ENCODE measurements around the gene CNTN4. TPM values are rescaled to one million over a fixed set of nuclear protein-coding genes. Genes with fewer than 3 reads are reported as not detected.

Gene CNTN4
- total and polyA plus RNA-seq, 2 experiments from 2014 or later: 0.91 to 4.0 TPM

- Histone ChIP-seq H3K4me2 (no peak overlapping the region), H3K27me3 (ENCODE audit: insufficient read depth) (no peaks in the 10 kb centered on the region), H3F3A (replicated peaks; ENCODE audit: low read depth) (no peaks in the 10 kb centered on the region), H2AFZ (no peak overlapping the region), H3K27ac (ENCODE audit: low read depth) (no peak overlapping the region), H3K36me3 (ENCODE audit: insufficient read depth) (no peaks in the 10 kb centered on the region), H3K4me1 (ENCODE audit: insufficient read depth) (no peaks in the 10 kb centered on the region), H3K9me2 (ENCODE audit: insufficient read depth) (no peaks in the 10 kb centered on the region), H4K20me1 (replicated peaks; ENCODE audit: insufficient read depth) (no peaks in the 10 kb centered on the region), H3K4me3 (no peak overlapping the region), H3K79me2 (replicated peaks; ENCODE audit: insufficient read depth) (no peaks in the 10 kb centered on the region)
- Mint-ChIP-seq H3K4me1 (no peaks in the 10 kb centered on the region), H3K4me3 (no peak overlapping the region), H3K27ac (no peak overlapping the region), H3K36me3 (ENCODE audit: low read depth) (peaks cover 11% of the 10 kb centered on the region; the same call in 2 of the 3 replicates), H3K27me3 (ENCODE audit: insufficient read depth, low read depth, poor library complexity) (no peaks in the 10 kb centered on the region), H3K9me3 (peaks cover 95% of the 10 kb centered on the region)
- ATAC-seq: no peak
- no peak for DNase-seq (ENCODE audit: low spot score)
- TF ChIP-seq POLR2AphosphoS5 (IDR thresholded peaks at IDR 0.05; ENCODE audit: low read depth): no peak
Measured at GRCh38 chr3:2578560-2578959, 479.9 kb downstream of the CNTN4 start.

DNA sequence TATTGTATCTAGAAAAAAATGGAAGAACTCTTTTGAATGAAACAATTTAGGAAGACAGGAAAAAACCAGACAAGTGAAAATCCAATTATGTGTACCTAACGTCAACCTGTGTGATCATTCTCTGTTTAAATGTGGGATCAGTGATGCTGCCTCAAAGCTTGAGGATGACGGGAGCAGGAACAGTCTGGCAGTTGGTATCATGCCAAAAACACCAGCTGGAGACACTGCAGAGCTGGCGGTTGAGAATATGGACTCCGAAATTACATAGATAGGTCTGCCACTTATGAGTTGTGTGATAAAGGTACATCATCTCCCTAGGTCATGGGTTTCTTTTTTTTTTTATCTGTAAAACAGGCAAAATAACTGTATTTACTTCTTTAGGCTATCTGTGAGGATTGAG lies 480.5 kb downstream of the CNTN4 start:
- Histone ChIP-seq H3K27me3 (ENCODE audit: insufficient read depth) (no peaks in the 10 kb centered on the region), H3K79me2 (replicated peaks; ENCODE audit: insufficient read depth) (no peaks in the 10 kb centered on the region), H3K4me3 (no peak overlapping the region), H4K20me1 (replicated peaks; ENCODE audit: insufficient read depth) (no peaks in the 10 kb centered on the region), H3F3A (replicated peaks; ENCODE audit: low read depth) (no peaks in the 10 kb centered on the region), H3K9me2 (ENCODE audit: insufficient read depth) (no peaks in the 10 kb centered on the region), H3K27ac (ENCODE audit: low read depth) (no peak overlapping the region), H3K4me1 (ENCODE audit: insufficient read depth) (no peaks in the 10 kb centered on the region), H3K4me2 (no peak overlapping the region), H3K36me3 (ENCODE audit: insufficient read depth) (no peaks in the 10 kb centered on the region), H2AFZ (no peak overlapping the region)
- peaks cover 95% of the 10 kb centered on the region for H3K9me3 Mint-ChIP-seq
- H3K36me3 Mint-ChIP-seq (ENCODE audit: low read depth): peaks cover 11% of the 10 kb centered on the region; the same call in 2 of the 3 replicates
- H3K27ac Mint-ChIP-seq: no peak overlapping the region
- H3K27me3 Mint-ChIP-seq (ENCODE audit: insufficient read depth, low read depth, poor library complexity): no peaks in the 10 kb centered on the region
- H3K4me3 Mint-ChIP-seq: no peak overlapping the region
- DNase-seq (ENCODE audit: low spot score): no peak
- H3K4me1 Mint-ChIP-seq: no peaks in the 10 kb centered on the region
- no peak for ATAC-seq
- TF ChIP-seq EZH2phosphoT487 (IDR thresholded peaks at IDR 0.05; ENCODE audit: unreplicated experiment): no peak
- TF ChIP-seq JUNB (IDR thresholded peaks at IDR 0.05; ENCODE audit: unreplicated experiment): no peak
- no peak for TF ChIP-seq EZH2 (IDR thresholded peaks at IDR 0.05; ENCODE audit: low read depth, unreplicated experiment)
- no peak for TF ChIP-seq REST (IDR thresholded peaks at IDR 0.05; ENCODE audit: unreplicated experiment)
- no peak for TF ChIP-seq NANOG (IDR thresholded peaks at IDR 0.05; ENCODE audit: borderline replicate concordance)
- TF ChIP-seq POLR2AphosphoS5 (IDR thresholded peaks at IDR 0.05; ENCODE audit: low read depth): no peak
- TF ChIP-seq ZNF114 (CRISPR knock-in tag; IDR thresholded peaks at IDR 0.05): no peak
- TF ChIP-seq ZNF331 (CRISPR knock-in tag; IDR thresholded peaks at IDR 0.05; ENCODE audit: low read depth): no peak
- TF ChIP-seq ZNF462 (CRISPR knock-in tag; IDR thresholded peaks at IDR 0.05): no peak
- no peak for TF ChIP-seq STAT1 (IDR thresholded peaks at IDR 0.05; ENCODE audit: unreplicated experiment)
- TF ChIP-seq, protein P1, sequence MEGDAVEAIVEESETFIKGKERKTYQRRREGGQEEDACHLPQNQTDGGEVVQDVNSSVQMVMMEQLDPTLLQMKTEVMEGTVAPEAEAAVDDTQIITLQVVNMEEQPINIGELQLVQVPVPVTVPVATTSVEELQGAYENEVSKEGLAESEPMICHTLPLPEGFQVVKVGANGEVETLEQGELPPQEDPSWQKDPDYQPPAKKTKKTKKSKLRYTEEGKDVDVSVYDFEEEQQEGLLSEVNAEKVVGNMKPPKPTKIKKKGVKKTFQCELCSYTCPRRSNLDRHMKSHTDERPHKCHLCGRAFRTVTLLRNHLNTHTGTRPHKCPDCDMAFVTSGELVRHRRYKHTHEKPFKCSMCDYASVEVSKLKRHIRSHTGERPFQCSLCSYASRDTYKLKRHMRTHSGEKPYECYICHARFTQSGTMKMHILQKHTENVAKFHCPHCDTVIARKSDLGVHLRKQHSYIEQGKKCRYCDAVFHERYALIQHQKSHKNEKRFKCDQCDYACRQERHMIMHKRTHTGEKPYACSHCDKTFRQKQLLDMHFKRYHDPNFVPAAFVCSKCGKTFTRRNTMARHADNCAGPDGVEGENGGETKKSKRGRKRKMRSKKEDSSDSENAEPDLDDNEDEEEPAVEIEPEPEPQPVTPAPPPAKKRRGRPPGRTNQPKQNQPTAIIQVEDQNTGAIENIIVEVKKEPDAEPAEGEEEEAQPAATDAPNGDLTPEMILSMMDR (conservative IDR thresholded peaks at IDR 0.05; ENCODE audit: low read depth in 2 of 2): no peak

All from GM23338 (cell line).